ENCODE data around the gene SRM.
"Not testable (repeated sequence)": the region's sequence is repeated elsewhere in the genome, so short reads cannot be mapped to it uniquely, and the experiment has no call there.

The SRM gene

GRCh38 chr1:11044849-11045427 is 14.9 kb downstream of the SRM start:
- no peak for DNase-seq (ENCODE audit: low spot score)

DNA sequence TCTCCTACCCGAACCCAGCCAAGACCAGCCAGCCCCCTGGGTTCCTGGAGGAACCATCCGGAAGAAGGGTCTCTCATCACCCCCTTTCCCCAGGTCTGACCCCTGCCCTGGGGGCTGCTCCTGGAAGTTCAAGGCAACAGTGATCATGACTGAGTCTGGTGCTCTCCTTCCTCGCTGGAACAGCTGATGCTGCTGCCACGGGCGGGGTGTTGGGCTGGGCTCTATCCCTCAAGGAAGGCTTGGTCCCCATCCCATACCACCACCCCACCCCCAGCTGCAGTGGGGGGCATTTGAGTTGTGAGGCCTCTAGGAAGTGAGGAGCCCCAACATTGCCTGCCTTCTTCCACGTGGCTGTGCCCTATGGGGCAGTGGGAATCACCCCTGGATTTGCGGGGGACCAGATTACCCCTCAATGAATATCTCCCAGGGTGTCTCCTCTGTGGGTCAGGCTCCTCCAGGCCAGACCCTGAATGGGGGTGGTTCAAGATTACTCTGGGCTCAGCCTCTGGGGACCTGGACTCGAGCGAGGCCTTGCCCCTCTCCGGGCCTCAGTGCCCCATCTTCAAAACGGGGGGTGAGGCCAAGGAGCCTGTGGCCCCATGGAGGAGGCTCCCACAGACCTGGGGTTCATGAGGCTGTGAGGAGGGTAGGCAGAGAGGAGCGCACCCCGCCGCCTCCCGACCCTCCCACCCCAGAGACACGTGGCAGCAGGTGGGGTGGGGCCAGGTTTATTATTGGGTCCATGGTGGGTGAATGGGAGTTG is 15.6 kb downstream of the SRM start:
- DNase-seq (ENCODE audit: low spot score): no peak

DNA sequence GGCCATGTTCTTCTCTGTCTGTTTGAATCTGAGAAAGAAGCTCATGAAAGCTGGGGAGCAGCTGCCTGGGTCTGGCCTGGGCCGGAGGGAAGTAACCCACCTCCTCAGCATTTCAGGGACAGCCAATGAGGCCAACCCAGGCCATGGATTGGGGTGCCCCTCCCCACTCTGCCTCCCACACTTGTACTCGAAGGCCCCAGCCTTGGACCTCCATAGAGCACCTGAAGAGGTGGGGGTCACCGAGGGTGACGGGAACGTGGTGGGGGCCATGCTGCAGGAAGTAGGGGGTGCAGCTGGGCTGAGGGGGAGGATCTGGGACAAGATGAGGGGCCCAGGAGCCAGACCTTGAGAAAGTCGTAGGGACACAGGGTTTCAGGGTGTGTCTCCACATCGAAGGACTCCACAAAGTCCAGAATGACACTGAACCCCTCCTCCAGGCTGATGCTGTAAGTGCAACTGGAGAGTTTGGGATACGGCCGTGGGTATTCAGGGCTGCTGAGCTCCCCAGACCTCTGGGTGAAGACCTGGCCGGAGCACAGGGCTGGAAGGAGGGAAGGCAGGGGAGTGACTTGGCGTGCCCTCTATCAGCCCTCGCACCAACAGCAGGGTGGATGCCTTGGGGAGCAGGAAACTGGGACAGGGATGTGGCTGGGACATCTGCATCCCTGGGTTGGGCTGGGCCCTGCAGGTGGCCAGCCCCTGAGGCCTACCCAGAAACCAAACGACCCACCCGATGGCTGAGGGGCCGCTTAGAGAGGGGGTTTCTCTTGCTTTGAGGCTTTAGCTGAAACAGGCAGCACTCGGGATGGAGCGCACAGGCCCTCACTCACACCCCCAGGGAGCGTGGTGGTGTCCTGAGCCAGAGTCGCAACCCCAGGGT is 16.6 kb downstream of the SRM start:
- no peak for DNase-seq (ENCODE audit: low spot score)

- no peak for DNase-seq (ENCODE audit: low spot score)
Measured at GRCh38 chr1:11042065-11042464, 17.8 kb downstream of the SRM start.

GRCh38 chr1:11041048-11041447 is 18.8 kb downstream of the SRM start:
- DNase-seq (ENCODE audit: low spot score): no peak

GRCh38 chr1:11040105-11040429 is 19.8 kb downstream of the SRM start:
- DNase-seq (ENCODE audit: low spot score): not testable (repeated sequence)

DNA sequence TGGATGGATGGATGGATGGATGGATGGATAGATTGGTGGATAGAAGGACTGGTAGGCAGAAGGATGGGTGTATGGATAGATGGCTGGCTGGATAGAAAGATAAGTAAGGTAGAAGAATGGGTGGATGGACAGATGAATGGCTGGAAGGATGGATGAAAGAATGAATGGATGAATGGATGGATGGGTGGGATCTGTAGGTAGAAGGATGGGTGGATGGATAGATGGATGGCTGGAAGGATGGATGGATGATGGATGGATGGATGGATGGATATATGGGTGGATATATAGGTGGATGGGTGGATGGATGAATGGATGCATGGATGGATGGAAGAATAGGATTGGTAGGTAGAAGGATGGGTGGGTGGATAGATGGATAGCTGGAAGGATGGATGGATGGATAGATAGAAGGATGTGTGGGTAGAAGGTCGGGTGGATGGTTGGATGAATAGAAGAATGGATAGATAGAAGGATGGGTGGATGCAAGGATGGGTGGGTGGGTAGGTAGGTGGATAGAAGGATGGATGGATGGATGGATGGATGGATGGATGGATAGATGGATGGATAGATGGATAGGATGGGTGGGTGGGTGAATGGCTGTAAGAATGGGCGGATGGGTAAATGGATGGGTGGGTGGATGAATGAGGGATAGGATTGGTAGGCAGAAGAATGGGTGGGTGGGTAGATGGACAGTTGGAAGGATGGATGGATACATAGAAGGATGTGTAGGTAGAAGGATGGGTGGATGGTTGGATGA is 20.3 kb downstream of the SRM start:
- no peak for DNase-seq (ENCODE audit: low spot score)

DNA sequence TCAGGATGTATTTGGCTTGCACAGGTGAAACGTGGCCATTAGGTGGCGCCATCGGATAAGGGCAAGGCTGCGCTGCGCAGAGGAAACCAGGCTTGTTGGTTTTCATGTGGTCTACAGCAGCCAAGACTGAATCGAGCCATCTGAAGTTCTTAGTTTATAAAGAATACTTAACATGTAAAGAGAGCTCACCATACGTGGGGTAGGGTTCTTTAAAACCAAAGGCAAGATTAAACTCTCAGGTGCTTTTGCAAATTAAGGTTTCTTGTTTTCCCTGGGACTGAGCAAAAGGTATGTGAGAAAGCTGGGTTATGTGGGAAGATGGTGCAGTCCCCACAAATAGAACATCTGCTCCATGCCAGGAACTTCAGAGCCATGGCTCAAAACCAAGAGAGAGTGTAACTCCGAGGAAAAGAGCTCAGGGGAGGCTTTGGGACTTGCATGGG is 22.1 kb downstream of the SRM start:
- DNase-seq (ENCODE audit: low spot score): peak; percentile 88

- DNase-seq (ENCODE audit: low spot score): not testable (repeated sequence)
Measured at GRCh38 chr1:11037019-11037739, 22.6 kb downstream of the SRM start.

DNA sequence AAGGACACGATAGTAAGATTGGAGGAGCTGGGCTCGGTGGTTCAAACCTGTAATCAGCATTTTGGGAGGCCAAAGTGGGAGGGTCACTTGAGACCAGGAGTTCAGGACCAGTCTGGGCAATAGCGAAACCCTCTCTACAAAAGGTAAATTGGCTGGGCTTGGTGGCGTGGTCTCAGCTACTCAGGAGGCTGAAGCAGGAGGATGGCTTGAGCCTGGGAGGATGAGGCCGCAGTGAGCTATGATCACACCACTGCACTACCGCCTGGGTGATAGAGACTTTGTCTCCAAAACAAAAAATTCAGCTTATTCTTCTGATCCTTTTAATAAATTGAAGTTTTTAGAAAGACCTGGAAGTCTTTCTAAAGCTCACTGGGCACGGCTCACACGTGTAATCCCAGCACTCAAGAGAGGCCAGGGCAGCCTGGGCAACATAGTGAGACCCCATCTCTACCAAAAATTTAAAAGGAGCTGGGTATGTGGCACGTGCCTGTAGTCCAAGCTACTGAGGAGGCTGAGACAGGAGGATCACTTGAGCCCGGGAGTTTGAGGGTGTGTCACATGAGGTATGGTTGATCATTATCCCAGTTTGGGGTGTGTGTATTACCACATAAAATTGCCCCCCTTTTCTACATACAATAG is 28.1 kb downstream of the SRM start:
- DNase-seq (ENCODE audit: low spot score): no peak

GRCh38 chr1:11030865-11031264 is 29.0 kb downstream of the SRM start:
- DNase-seq (ENCODE audit: low spot score): no peak

DNA sequence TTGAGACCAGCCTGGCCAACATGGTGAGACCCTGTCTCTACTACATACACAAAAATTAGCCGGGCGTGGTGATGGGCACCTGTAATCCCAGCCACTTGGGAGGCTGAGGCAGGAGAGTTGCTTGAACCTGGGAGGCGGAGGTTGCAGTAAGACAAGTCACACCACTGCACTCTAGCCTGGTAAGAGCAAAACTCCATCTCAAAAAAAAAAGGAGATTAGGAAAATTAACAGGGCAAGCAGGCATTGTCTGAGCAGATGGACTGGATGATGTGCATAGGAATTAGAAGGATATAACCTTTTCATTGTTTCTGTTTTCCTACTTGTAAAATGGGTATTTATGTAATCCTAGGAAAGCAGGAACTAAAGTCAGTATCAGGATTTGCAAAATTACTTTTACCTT is 31.8 kb downstream of the SRM start:
- no peak for DNase-seq (ENCODE audit: low spot score)

- no peak for DNase-seq (ENCODE audit: low spot score)
Measured at GRCh38 chr1:11027316-11027715, 32.5 kb downstream of the SRM start.

GRCh38 chr1:11026903-11027302 is 32.9 kb downstream of the SRM start:
- DNase-seq (ENCODE audit: low spot score): no peak

GRCh38 chr1:11026052-11026451 is 33.8 kb downstream of the SRM start:
- DNase-seq (ENCODE audit: low spot score): no peak

GRCh38 chr1:11025618-11026017 is 34.2 kb downstream of the SRM start:
- DNase-seq (ENCODE audit: low spot score): no peak

- no peak for DNase-seq (ENCODE audit: low spot score)
Measured at GRCh38 chr1:11024874-11025203, 35.0 kb downstream of the SRM start.

DNA sequence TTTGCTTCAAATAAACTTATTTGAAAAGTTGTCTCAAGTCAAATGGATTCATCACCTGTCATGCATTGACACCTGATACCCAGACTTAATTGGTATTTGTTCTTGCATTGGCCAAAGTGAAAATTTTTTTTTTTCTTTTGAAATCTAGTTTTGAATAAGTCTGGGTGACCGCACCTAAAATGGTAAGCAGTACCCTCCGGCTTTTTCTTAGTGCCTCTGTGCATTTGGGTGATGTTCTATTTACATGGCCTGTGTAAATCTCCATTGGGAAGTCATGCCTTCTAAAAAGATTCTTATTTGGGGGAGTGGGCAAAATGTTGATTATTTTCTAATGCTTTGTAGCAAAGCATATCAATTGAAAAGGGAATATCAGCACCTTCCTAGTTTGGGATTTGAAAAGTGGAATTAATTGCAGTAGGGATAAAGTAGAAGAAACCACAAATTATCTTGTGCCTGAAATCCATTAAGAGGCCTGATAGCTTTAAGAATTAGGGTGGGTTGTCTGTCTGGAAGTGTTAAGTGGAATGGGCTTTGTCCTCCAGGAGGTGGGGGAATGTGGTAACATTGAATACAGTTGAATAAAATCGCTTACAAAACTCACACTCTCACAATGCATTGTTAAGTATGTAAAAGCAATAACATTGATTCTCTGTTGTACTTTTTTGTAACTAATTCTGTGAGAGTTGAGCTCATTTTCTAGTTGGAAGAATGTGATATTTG is 35.5 kb downstream of the SRM start:
- no peak for DNase-seq (ENCODE audit: low spot score)

DNA sequence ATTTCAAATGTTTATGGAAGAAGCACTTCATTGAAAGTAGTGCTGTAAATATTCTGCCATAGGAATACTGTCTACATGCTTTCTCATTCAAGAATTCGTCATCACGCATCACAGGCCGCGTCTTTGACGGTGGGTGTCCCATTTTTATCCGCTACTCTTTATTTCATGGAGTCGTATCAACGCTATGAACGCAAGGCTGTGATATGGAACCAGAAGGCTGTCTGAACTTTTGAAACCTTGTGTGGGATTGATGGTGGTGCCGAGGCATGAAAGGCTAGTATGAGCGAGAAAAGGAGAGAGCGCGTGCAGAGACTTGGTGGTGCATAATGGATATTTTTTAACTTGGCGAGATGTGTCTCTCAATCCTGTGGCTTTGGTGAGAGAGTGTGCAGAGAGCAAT is 36.6 kb downstream of the SRM start:
- DNase-seq (ENCODE audit: low spot score): no peak

DNA sequence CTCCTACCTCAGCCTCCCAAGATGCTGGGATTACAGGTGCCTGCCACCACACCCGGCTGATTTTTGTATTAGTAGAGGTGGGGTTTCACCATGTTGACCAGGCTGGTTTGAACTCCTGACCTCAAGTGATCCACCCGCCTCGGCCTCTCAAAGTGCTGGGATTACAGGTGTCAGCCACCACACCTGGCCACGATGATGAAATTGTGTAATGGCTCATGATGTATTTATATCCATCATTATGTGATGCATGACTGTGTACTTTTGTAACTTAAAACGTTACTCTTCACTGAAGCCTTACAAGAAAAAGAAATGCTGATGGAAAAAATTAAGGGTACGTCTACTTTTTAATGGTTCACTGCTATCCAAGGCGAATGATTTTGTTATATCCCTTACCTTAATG is 39.8 kb downstream of the SRM start:
- DNase-seq (ENCODE audit: low spot score): no peak

DNA sequence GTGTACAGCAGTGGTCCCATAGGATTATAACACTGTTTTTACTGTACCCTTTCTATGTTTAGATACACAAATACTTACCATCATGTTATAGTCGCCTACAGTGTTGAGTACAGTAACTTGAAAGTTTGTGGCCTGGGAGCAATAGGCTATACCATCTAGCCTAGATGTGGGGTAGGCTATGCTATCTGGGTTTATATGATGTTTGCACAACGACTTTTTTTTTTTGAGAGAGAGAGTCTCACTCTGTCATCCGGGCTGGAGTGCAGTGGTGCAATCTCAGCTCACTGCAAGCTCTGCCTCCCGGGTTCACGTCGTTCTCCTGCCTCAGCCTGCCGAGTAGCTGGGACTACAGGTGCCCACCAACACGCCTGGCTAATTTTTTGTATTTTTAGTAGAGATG is 40.5 kb downstream of the SRM start:
- DNase-seq (ENCODE audit: low spot score): not testable (repeated sequence)

Measured in globus pallidus (tissue), 1 donor.